HepG2 (cell line): Measurements from ENCODE around the gene NFS1. TPM values are rescaled to one million over a fixed set of nuclear protein-coding genes. Genes with fewer than 3 reads are reported as not detected.

Experiments
- AHR ChIP-seq: IDR thresholded peaks from 2 replicates; pipeline ENCODE4 v1.6.1; 2018; ENCODE audit warnings: missing genetic modification reagents, missing compliant biosample characterization
- AKAP8 ChIP-seq: sonication (generic); formaldehyde crosslinking; IDR thresholded peaks from 2 replicates; pipeline ENCODE4 v1.5.1; 2020; ENCODE audit warnings: mild to moderate bottlenecking, missing genetic modification reagents
- CHD4 ChIP-seq: fragments of 200-600 bp; sonication (generic); IDR thresholded peaks from 2 replicates; pipeline ENCODE4 v1.7.0; 2017; ENCODE audit warnings: mild to moderate bottlenecking, low read length, borderline replicate concordance
- E2F5 ChIP-seq: sonication (generic); formaldehyde crosslinking; conservative IDR thresholded peaks from 2 replicates; pipeline ENCODE4 v1.4.0; 2020; ENCODE audit warnings: missing genetic modification reagents
- FOSL1 ChIP-seq: sonication (generic); formaldehyde crosslinking; IDR thresholded peaks from 2 replicates; pipeline ENCODE4 v1.9.0; 2021; ENCODE audit warnings: missing genetic modification reagents, borderline replicate concordance
- GABPA ChIP-seq, 2 experiments: IDR thresholded peaks; 2 replicates each; pipeline ENCODE4 v1.6.1; 2011 to 2016; ENCODE audit warnings: low read depth in 2 of 2, low read length in 1 of 2, missing biosample characterization in 1 of 2, missing genetic modification characterization in 1 of 2
- ISL2 ChIP-seq: sonication (generic); formaldehyde crosslinking; IDR thresholded peaks from 2 replicates; pipeline ENCODE4 v1.5.0; 2020; ENCODE audit warnings: missing genetic modification reagents
- MXD1 ChIP-seq: sonication (generic); formaldehyde crosslinking; IDR thresholded peaks from 2 replicates; pipeline ENCODE4 v1.4.0; 2020; ENCODE audit warnings: mild to moderate bottlenecking, missing genetic modification reagents
- NFE2L1 ChIP-seq: sonication (generic); formaldehyde crosslinking; IDR thresholded peaks from 2 replicates; pipeline ENCODE4 v1.4.0; 2020; ENCODE audit warnings: missing genetic modification reagents, mild to moderate bottlenecking, borderline replicate concordance
- SAP130 ChIP-seq: IDR thresholded peaks from 2 replicates; pipeline ENCODE4 v1.6.1; 2016; ENCODE audit warnings: low read depth
- SKI ChIP-seq: fragments of 450-650 bp; IDR thresholded peaks from one replicate; pipeline ENCODE4 v1.6.1; 2018; ENCODE audit warnings: mild to moderate bottlenecking; ENCODE audit not compliant: partially characterized antibody
- SRF ChIP-seq: IDR thresholded peaks from 2 replicates; pipeline ENCODE4 v1.6.1; 2011; ENCODE audit warnings: mild to moderate bottlenecking, low read depth, low read length, moderate library complexity
- THRA ChIP-seq: sonication (generic); formaldehyde crosslinking; IDR thresholded peaks from 2 replicates; pipeline ENCODE4 v1.4.0; 2020; ENCODE audit warnings: missing genetic modification reagents, borderline replicate concordance
- ZBTB34 ChIP-seq: sonication (generic); formaldehyde crosslinking; IDR thresholded peaks from 2 replicates; pipeline ENCODE4 v1.8.0; 2022; ENCODE audit warnings: mild to moderate bottlenecking, missing genetic modification reagents
- ZBTB7B ChIP-seq: sonication (generic); formaldehyde crosslinking; IDR thresholded peaks from 2 replicates; pipeline ENCODE4 v1.4.0; 2020; ENCODE audit warnings: missing genetic modification reagents
- ZKSCAN5 ChIP-seq: sonication (generic); formaldehyde crosslinking; IDR thresholded peaks from 2 replicates; pipeline ENCODE4 v1.5.1; 2020; ENCODE audit warnings: mild to moderate bottlenecking, missing genetic modification reagents
- ZNF883 ChIP-seq: sonication (generic); formaldehyde crosslinking; IDR thresholded peaks from 2 replicates; pipeline ENCODE4 v1.5.1; 2020; ENCODE audit warnings: mild to moderate bottlenecking, missing genetic modification reagents; ENCODE audit errors: not compliant biosample characterization
- polyA plus RNA-seq, 8 experiments: library from polyadenylated mRNA; depleted of rRNA in 3 of 8; stranded (reverse) in 7 of 8; unstranded in 1 of 8; fragments of >200 nt; fragmentation: Illumina TruSeq in 4 of 8; extraction: Trizol in 4 of 8; gene quantifications; 2 replicates each; pipeline versions ENCODE4 v1.2.1 to v1.2.3, GENCODE V29; 2011 to 2016; ENCODE audit warnings: low read depth in 4 of 8, missing spikeins in 1 of 8, mixed read lengths in 1 of 8; ENCODE audit not compliant: insufficient read depth in 1 of 8
- total RNA-seq, 5 experiments: library from RNA; depleted of rRNA; stranded (reverse); fragments of >200 nt; fragmentation: Illumina TruSeq; extraction: Trizol; gene quantifications; 2 replicates each; pipeline ENCODE4 v1.2.3, GENCODE V29; 2016; ENCODE audit warnings: low read depth in 1 of 5
- TF ChIP-seq, protein P1 (sequence below): IDR thresholded peaks from 2 replicates; pipeline ENCODE4 v1.6.1; 2016; ENCODE audit warnings: control low read depth
- TF ChIP-seq, protein P2 (sequence below): sonication (generic); formaldehyde crosslinking; conservative IDR thresholded peaks from 2 replicates; pipeline ENCODE4 v1.8.0; 2022; ENCODE audit warnings: low read depth, missing genetic modification reagents

NFS1 gene
- total and polyA plus RNA-seq, 2 of the 13 experiments (the other 11 are each of a cell fraction or from before 2014, with no cell fraction given): 65.9 to 88.1 TPM

DNA sequence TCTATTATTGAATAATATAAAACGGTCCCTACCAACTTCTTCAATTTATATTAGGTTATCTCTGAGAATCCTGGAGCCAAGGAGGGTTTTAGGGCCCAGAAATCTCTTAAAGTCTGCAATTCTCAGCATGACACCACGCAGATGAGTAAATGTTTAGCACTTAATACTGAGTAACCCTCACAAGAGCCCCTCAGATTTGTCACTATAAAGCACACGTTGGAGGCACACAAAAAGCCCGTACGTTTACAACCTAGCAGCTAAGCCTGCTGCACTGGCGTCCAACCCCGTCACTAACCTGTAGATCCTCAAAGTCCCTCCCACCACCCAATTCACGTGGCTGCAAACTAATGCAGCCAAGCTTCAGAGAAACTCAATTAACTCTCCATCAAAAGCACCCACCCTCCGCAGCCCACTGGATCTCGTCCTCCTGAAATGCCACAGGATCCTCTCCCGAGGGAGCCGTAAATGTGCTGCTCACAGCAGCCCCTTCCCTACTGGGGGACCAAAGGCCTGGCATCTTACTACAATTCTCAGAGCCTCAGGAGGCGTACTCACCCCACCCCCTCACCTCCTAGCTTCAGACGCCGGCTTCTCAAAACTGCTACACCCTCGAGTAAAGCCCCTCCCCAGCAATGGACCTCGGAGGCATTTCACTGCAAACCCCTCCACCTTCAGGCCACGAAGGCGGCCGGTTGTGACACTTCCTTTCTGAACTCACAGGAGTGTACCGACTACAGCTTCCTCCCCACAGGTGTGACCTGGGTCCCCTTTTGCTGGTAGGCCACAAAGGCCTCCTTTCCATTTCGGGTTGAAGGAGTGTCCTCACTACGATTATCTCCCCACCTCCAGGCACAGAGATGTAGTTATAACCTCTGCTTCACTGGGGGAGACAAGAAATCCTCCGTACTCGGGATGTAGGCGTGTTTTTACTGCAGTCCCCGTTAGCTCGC lies 35.4 kb downstream of the NFS1 start (continued):
- TF ChIP-seq NFE2L1: no peak
- TF ChIP-seq FOSL1 (CRISPR knock-in tag): no peak
- TF ChIP-seq E2F5 (CRISPR knock-in tag): no peak; the same call in 1 of the 2 replicates
- no peak; the same call in 1 of the 2 replicates for TF ChIP-seq ZBTB34 (CRISPR knock-in tag)
- TF ChIP-seq AKAP8 (CRISPR knock-in tag): no peak; the same call in 1 of the 2 replicates
- 0 out of 2 replicates have a peak, but pooled peaks have one; percentile 7 for TF ChIP-seq ZBTB7B (CRISPR knock-in tag)
- no peak for TF ChIP-seq ZNF883
- TF ChIP-seq ZKSCAN5 (CRISPR knock-in tag): 0 out of 2 replicates have a peak, but pooled peaks have one; percentile 25
- TF ChIP-seq, protein P1, sequence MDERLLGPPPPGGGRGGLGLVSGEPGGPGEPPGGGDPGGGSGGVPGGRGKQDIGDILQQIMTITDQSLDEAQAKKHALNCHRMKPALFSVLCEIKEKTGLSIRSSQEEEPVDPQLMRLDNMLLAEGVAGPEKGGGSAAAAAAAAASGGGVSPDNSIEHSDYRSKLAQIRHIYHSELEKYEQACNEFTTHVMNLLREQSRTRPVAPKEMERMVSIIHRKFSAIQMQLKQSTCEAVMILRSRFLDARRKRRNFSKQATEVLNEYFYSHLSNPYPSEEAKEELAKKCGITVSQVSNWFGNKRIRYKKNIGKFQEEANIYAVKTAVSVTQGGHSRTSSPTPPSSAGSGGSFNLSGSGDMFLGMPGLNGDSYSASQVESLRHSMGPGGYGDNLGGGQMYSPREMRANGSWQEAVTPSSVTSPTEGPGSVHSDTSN (CRISPR knock-in tag): no peak
- TF ChIP-seq ISL2 (CRISPR knock-in tag): no peak
- TF ChIP-seq SAP130 (CRISPR knock-in tag): peak; percentile 81
- TF ChIP-seq MXD1 (CRISPR knock-in tag): no peak; the same call in 1 of the 2 replicates
- TF ChIP-seq GABPA (IDR thresholded peaks at IDR 0.05; ENCODE audit: low read depth, low read length): no peak
- TF ChIP-seq GABPA (CRISPR knock-in tag; IDR thresholded peaks at IDR 0.05; ENCODE audit: low read depth): no peak
- 0 out of 2 replicates have a peak, but pooled peaks have one; percentile 43 for TF ChIP-seq AHR
- no peak for TF ChIP-seq CHD4
- no peak for TF ChIP-seq SKI
- TF ChIP-seq SRF: no peak
- TF ChIP-seq, protein P2, sequence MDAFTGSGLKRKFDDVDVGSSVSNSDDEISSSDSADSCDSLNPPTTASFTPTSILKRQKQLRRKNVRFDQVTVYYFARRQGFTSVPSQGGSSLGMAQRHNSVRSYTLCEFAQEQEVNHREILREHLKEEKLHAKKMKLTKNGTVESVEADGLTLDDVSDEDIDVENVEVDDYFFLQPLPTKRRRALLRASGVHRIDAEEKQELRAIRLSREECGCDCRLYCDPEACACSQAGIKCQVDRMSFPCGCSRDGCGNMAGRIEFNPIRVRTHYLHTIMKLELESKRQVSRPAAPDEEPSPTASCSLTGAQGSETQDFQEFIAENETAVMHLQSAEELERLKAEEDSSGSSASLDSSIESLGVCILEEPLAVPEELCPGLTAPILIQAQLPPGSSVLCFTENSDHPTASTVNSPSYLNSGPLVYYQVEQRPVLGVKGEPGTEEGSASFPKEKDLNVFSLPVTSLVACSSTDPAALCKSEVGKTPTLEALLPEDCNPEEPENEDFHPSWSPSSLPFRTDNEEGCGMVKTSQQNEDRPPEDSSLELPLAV (CRISPR knock-in tag): no peak
- no peak for TF ChIP-seq THRA (CRISPR knock-in tag)
